HG03571 (cell line): ENCODE results near the gene GCLC.
"Not testable (repeated sequence)": the region's sequence is repeated elsewhere in the genome, so short reads cannot be mapped to it uniquely, and the experiment has no call there.

Source experiments
- ATAC-seq: cut with Tn5 transposase; IDR thresholded peaks from one replicate; pipeline ENCODE4 v1.9.1; 2021; ENCODE audit not compliant: unreplicated experiment

GCLC gene

DNA sequence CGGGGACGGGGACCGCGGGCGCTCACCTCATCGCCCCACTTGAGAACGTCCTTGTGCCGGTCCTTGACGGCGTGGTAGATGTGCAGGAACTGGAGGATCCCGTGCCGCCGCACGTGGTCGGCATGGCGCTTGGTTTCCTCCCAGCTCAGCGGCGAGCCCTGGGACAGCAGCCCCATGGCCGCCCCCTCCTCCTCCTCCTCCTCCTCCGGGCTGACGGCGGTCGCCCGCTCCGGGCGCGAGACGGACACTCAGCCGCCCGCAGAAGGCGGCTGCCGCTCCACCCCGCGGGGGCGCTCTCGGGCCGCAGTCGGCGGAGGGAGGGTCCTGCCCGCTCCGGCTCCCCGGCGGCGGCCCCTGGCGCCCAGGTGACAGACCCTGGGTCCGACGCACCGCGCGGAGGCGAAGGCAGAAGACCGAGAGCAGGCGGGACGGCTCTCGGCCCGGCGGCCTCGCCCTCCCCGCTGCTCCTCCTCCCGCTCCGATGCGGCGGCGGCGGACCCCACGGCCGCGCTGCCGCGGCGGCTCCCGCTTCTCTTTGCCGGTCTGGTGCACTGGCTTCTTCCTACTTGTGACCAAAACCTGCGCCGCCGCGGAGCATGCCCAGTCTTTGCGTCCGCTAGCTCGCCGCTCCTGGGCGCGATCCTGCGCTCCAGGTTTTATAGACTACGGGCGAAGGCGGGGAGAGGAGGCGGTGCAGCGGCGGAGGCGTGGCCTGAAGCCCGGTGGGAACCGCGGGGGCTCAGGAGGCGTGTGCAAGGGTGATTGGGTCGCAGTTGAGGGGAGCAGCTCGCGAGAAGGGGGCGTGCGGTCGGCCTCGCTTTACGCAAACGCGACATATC lies at the start of gene GCLC:
GCLC (minus strand) TSS at position 632 of the 839 bp plus-strand sequence; CDS start at position 176, 456 bp downstream.
- ATAC-seq, result peak; percentile 63

DNA sequence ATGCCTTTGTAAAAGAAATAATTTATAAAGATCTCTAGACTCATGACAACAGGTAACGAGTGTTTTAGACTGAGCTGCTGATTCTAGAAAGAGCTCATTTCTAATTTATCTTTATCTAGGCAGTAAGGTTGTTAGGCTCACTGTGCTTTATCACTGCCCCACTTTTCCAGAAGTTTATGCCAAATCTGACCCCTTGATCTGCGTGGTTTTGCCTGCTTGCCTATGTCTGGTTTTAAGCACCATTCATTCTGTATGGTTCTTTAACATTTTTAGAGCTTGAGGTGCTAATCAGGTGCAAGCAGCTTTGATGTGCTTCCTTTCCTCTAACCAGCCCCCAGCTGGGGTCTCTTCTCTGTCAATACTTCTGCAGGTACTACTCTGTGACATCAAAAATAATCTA lies 49.7 kb upstream of the GCLC start:
- no peak for ATAC-seq

DNA sequence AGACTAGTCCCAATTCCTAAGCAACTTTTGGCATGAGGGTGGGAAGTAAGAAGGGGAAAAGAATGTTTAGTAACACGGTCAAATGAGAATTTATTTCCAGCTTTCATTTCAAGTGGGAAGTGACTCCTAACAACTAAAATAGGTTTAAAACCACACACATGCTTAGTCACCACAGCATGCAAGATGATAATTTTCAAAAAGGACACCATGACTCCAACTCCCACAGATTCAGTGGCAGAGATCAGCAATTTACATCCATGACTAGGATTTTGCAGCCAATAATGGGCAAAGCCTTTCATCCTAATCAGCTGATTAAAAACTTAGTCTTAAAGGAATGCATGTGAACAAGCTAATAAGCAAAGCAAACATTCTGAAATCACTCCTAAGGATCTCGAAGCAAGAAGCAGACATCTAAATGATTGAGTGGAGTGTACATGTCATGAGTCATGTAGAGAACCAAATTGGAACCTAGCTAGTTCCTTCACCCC lies 48.1 kb upstream of the GCLC start:
- ATAC-seq, result no peak

DNA sequence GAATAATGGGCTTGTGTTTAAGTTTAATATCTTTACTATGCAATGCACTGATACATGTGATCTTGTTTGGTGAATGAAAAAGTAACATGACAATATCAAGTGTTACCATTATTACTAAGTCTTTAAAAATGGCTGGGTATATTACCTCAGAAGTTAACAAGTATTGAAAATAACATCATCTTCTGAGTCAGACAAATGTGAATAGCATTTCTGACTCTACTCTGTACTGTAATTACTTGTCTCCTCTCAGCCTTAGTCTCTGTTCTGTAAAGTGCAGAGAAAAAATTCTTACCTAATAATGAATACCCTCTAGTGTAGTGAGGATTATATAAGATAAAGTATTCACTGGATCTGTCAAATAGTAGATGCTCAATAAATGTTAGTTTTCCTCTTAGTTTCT lies 47.0 kb upstream of the GCLC start:
- no peak for ATAC-seq

DNA sequence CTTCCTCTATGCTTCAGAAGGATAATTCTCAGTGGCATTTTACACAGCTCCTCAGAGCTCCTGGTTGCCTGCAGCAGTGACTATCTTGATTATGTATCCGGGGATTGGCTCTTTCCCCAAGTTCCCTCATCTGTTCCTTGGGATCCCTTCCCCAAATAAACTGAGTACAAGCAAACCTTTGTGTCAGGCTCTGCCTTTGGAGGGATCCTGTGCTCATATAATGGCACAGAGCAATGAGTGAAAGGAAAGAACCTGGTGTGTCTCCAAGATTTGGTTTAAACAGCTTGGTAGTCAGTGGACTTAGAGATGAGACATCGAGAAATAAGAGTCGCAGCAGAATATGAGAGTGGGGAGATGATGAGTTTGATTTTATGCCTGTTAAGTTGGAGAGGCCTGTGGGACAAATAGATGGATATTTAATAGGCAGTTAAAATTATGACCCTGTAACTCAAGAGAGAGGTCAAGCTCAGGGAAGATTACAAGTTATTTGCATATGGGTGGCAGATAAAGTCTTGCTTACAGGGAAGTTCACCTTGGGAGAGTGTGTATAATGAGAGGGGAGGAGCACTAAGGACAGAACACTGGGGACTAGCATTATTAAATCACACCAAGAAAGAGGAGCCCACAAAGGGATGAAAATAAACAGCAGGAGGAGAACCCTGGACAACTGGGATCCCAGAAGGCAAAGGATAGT lies 44.1 kb upstream of the GCLC start:
- ATAC-seq, result no peak

DNA sequence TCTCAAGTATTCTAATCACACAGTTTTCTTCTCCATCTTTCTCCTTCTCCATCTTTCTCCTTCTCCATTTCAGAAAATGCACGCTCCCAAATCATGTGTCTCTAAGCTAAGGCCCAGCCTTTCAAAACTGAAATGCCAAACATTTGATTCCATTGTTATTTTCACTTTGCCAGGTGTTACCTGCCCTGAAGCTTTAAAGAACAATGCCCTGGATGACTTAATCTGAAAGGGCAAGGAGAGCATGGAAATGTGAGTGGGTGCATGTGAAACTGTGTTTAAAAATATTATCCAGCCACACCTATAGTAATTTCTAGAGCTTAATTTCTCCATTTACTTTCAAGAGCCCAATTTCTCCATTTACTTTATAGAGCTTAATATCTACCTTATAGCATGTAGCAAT lies 42.4 kb upstream of the GCLC start:
- ATAC-seq, result no peak

DNA sequence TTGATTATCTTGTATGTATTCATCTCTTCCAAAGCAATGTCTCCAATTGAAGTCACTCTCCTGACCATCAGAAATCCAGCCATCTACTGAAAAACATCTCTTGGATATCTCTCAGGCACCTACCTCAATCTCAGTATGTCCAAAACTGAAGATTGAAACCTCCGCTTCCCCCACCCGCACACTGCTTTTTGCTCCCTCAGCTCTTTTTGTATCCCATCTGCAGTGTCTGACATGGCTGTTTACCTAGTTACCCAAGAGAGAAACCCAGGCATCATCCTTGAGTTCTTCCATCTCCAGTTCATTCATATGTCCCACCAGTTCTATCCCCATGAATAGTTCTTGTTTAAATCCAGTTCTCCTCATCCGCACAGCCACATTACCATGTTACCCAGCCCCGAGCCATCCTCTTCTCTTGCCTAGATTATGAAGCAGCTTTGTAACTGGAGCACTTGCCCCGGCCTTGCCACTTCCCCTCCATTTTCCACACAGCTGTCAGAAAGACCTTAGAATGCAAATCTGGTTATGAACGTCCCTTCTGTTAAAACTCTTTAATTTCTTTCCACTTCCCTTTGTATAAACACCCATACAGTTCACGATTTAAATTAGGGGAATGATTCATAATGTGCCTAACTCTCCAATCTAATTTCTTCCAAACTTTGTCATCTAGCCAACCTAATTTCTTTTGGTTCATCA lies 40.5 kb upstream of the GCLC start:
- no peak for ATAC-seq

DNA sequence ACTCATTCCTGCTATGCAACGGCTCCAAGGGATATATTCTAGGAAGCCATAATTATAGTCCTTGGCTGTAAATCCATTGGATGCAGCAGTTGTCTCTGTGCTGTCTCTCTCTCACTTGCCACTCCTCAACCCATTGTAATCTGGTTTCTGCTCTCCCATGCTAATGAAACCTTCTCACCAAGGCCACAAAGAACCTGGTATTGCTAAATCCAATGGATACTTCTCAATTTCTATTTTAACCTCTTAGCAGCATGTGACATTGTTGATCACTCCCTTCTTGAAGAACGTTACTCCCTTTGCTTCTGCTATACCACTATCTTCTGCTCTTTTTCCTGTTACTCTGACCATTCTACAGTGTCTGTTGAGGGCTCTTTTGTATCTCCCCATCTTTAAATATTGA lies 39.8 kb upstream of the GCLC start:
- no peak for ATAC-seq

DNA sequence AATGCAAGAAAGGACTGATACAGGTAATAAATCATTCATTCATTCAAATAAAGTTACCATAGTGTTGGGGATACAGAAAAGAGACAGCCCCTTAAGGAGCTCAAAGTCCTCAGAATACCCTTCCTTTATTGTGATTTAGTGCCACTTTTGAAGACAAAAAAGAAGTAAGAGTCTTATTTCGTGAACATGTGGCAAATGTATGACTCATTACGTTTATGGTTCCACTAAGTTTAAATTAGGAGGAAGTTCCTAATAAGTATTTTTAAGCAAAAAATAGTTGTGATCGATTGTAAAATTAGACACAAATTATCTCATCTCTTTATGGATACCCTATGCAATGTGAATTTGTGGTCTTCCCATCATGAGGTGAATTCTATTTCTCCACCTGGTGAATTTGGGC lies 38.5 kb upstream of the GCLC start:
- no peak for ATAC-seq

DNA sequence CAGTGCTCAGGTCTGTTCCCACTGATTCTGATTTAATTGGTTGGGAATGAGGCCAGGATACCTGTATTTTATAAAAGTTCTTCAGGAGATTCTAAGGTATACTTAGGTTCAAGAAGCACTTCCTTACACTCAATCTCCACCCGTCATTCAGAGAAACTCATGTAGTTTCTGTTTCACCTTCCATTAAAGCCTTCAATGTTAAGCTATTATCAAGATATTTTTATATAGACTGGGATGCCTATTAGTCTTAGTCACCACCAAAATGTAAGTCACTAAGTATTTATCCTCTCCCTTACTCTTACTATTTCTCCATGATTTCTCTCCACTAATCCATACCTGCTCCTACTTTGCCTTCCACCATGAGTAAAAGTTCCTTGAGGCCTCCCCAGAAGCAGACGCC lies 38.1 kb upstream of the GCLC start:
- ATAC-seq, result no peak

DNA sequence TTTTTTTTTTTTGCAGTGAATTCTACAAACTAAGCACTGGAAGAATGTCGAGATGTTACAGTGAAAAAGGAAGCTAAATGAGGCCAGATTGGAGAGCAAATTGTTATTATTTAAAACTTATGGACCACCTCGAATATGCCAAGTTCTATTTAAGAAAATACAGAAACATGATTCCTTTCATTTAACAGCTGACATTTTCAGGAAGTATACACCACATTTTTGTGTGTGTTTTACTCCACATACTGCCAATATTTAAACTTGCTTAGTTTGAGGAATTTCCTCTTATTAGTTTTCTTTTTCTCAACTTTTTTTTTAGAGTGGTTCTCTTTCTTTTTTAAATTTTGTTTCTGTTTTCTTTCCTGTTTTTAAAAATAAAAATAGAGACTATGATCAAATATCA lies 37.0 kb upstream of the GCLC start:
- no peak for ATAC-seq

DNA sequence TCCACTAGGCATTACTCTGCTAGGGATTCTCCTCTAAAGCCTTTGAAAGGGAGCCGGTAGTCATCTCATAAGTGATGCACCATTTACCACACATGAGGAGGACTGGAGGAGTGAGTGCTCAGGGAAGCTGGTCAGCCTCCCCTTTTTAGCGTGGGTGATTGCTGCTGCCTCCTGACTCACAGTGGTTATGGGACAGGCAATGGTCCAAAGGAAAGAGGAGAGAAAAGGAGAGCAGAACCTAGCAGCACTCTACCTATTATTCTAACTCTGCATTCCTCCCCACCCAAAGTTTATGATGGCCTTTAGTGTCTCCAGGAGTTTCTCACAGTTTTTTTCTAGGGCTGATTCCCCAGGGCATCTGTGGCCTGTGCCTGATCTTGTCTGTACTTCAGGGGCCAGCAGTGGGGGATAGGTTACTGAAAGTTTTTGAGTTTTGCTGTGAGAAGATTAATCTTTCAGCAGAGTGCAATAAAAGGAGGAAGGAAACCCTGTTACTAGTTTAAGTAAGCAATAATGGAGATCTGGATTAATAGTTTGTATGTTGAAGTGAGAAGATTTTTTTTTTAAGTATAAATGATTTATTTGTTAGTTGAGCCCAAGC lies 36.4 kb upstream of the GCLC start:
- no peak for ATAC-seq

DNA sequence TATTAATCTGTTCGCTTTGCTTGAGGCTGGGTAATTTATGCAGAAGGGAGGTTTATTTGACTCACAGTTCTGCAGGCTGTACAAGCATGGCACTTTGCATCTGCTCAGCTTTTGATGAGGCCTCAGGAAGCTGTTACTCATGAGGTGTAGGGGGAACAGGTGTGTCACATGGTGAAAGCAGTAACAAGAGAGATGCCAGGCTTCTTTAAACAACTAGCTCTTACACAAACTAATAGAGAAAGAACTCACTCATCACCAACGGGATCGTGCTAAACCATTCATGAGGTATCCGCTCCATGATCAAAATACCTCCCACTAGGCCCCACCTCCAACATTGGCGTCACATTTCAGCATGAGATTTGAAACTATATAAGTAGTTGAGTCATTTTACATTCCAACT lies 34.4 kb upstream of the GCLC start:
- ATAC-seq, result no peak

DNA sequence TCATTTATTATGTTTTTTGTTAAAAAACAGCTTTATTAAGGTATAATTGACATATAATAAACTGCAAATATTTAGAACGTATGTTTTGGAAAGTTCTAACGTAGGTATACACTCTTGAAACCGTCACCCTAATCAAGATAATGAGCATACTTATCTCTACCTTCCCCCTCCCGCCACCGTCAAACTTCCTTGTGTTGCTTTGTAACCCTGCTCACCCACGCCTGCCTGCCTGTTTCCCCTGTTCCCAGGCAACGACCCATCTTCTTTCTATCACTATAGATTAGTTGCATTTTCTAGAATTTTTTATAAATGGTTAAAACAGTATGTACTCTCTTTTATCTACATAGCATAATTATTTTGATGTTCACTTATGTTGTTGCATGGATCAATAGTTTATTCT lies 33.5 kb upstream of the GCLC start:
- no peak for ATAC-seq

DNA sequence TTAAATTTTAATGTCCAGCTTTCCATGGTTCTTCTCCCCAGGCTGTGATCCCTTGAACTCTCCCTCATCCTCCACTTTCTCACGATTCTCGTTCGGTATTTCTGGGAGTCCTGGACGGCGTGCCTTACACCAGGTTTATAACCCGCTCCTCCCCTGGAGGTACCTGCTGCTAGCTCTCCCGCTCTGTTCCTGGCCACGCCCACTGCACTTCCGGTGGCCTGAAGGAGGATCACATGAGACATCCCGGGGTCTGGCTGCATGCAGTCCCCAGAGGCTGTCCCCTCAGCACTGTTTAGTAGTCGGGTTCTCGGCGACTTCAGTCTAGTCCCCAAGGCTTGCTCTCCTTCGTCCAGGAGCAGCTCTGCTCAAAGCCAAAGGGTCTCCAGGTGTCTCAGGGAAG lies 28.4 kb upstream of the GCLC start:
- ATAC-seq, result no peak

DNA sequence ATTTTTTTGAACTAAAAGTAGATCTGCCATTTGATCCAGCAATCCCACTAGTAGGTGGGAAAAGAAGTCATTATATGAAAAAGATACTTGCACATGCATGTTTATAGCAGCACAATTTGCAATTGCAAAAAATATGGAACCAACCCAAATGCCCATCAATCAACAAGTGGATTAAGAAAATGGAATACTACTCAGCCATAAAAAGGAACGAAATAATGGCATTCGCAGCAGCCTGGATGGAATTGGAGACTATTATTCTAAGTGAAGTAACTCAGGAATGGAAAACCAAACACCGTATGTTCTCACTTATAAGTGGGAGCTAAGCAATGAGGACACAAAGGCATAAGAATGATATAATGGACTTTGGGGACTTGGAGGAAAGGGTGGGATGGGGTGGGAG lies 27.5 kb upstream of the GCLC start:
- ATAC-seq, result not testable (repeated sequence)

DNA sequence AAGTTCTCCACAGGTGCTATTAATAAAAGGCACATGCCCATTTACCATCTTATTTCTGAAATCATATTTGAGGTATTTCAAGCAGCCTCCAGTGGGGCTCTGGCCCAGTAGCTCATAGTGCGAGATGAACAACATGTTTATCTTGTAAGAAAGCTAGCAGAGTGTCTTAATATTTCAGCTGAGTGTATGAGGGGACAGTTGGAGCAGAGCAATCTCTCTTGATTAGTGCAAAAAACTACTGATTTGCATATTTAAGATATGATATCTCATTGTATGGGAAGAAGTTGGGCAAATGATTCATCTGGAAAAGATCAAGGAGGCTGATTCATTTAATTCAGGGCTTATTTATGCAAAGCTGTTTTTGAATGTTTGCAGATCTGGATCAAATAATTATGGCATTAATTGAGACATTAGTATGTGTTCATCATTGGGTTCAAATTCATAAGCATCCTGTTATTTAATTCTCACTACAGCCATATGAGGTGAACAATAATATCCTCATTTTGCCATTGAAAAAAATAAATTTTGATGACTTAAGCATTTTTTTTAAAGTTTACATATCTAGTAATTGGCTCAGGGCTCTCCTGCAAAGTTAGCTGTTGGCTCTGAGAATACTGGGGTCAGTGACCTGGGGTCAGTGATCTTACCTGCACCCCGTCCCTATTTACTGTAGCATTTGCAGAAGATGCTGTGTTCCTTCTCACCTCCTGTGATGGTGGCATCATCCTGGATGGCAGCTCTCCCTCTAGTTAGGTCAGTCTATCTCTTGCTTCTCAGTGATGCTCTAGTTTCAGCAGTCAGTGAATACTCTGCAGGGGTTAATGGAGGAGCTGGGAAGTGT lies 24.1 kb upstream of the GCLC start:
- no peak for ATAC-seq

DNA sequence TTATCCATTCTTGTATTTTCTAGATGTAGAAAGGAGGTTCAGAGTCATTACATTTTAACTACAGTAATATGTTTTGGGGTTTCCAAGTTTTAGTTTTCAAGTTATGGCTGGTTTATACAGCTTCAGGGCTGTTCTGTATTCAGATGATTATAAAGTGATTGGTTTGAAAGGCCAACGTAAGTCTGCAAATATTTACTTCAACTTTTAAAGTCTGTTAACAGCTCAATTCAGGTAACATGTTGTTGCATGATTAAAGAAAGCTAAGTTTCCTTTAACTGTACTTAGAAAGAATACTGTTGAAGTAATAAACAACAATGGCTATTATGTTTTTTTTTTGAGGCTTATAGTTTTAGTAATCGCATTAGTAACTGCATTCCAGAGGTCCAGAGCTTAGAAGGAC lies 22.8 kb upstream of the GCLC start:
- ATAC-seq, result no peak

DNA sequence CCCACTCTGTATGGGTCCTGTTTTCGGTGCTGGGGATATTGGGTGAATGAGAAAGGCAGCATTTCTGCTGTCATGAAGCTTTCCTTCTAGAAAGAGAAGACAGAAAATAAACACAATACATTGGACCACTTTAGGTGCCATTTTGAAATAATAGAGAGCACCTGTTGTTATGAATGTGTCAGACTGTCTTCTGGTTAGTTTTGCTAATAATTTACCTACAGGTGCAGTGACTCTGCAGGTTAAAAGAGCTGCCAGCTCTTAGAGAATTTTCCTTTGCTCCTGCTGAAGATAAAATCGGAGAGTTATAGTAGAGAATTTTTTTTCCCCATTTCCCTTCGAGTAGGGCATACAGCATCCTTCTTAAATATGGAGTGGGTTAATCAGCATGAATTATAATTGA lies 21.9 kb upstream of the GCLC start:
- no peak for ATAC-seq

DNA sequence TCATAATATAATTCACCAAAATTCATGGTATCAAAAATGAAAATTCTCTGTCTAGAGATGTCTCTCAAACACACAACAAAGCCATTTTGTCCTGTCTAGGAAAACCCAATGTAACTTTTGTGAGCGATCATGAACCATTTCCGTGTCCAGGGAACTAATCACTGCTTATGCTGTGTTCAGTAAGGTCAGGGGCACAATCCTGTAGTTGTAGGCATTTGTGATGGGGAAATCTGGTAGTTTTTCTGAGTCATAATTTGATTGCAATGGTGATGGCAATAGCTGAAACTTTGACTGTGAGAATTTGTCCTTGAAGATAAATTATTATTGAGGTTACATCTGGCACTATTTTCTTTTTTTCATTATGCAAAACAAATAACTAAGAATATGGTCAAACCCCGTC lies 21.0 kb upstream of the GCLC start:
- no peak for ATAC-seq
